ENCODE measurements around the gene MMP14.

MMP14 gene

DNA sequence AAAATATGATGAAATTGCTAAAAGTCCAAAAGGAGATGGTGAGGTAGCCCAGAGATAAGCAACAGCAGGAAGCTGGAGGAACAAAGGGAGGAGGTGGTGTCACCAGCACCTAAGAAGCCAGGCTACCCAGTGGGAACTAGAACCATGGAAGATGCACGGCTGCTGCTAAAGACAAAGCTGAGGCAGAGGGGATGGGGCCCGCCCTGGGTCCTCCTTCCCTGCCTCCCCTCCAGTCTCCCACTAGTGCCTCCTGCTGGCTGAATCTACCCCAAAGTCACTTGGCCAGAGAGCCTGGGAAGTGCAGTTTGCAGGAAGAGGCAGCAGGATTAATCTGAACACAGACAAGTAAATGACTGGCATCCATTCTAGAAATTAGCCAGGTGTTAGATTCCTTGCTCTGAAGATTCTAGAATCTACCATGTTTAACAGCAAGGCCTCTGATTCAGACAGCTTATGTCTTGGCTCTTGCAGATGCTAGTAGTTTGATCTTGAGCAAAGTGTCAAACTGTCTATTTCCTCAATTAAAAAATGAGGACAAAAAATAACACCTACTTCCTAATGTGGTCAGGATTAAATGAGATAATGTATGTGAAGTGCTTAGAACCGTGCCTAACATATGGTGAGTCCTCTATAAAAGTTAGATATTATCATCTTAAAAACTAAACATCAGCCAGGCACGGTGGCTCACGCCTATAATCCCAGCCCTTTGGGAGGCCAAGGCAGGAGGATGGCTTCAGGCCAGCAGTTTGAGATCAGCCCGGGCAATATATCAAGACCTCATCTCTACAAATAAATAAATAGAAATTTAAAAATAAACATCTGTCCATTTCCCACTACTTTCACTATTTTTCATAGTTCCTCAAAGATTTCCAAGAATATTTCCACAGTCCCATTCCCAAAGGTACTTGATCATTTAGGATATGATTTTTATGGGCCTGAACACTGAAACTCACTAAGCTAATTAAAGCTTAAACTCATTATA is 29.3 kb downstream of the MMP14 start:
- Histone ChIP-seq H3K27ac (ENCODE audit: low read length) (no peak overlapping the region), H3K79me2 (ENCODE audit: low read length) (no peaks in the 10 kb centered on the region), H3K27me3 (replicated peaks; ENCODE audit: insufficient read depth, low read length) (no peaks in the 10 kb centered on the region), H4K20me1 (ENCODE audit: insufficient read depth, low read length) (no peaks in the 10 kb centered on the region), H3F3A (ENCODE audit: insufficient read depth, low read length) (peaks cover 3% of the 10 kb centered on the region), H3K4me1 (ENCODE audit: low read length) (peaks cover 3% of the 10 kb centered on the region; the same call in 1 of the 2 replicates), H3K4me2 (ENCODE audit: low read depth, low read length) (no peak overlapping the region), H2AFZ (ENCODE audit: low read length) (no peak overlapping the region), H3K9ac (ENCODE audit: low read length) (no peak overlapping the region), H3K36me3 (replicated peaks; ENCODE audit: insufficient read depth, low read length) (no peaks in the 10 kb centered on the region), H3K9me2 (replicated peaks; ENCODE audit: insufficient read depth, low read length) (no peaks in the 10 kb centered on the region), H3K9me3 (replicated peaks; ENCODE audit: insufficient read depth, low read length) (no peaks in the 10 kb centered on the region), H3K4me3 (ENCODE audit: low read length) (no peak overlapping the region)
- TF ChIP-seq, protein P1, sequence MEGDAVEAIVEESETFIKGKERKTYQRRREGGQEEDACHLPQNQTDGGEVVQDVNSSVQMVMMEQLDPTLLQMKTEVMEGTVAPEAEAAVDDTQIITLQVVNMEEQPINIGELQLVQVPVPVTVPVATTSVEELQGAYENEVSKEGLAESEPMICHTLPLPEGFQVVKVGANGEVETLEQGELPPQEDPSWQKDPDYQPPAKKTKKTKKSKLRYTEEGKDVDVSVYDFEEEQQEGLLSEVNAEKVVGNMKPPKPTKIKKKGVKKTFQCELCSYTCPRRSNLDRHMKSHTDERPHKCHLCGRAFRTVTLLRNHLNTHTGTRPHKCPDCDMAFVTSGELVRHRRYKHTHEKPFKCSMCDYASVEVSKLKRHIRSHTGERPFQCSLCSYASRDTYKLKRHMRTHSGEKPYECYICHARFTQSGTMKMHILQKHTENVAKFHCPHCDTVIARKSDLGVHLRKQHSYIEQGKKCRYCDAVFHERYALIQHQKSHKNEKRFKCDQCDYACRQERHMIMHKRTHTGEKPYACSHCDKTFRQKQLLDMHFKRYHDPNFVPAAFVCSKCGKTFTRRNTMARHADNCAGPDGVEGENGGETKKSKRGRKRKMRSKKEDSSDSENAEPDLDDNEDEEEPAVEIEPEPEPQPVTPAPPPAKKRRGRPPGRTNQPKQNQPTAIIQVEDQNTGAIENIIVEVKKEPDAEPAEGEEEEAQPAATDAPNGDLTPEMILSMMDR (IDR thresholded peaks at IDR 0.05; ENCODE audit: low read length) = peak; percentile 15; the same call in 1 of the 2 replicates
- TF ChIP-seq EZH2 (optimal IDR thresholded peaks at IDR 0.05; ENCODE audit: low read depth, low read length) = no peak
- DNase-seq = no peak

DNA sequence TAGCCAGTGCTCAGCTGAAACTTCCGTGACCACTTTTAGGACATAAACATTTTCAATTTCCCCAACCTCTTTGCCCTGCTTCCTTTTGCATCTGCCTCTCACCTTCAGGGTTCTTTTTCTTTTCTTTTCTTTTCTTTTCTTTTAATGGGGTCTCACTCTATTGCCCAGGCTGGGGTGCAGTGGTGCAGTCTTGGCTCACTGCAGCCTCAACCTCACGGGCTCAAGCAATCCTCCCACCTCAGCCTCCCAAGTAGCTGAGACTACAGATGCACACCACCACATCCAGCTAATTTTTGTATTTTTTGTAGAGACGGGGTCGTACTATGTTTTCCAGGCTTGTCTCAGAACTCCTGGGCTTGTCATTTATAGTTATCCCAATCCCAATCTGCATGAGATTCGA is 30.5 kb downstream of the MMP14 start:
- no peak overlapping the region for H2AFZ ChIP-seq (ENCODE audit: low read length)
- H3K79me2 ChIP-seq (ENCODE audit: low read length) = no peaks in the 10 kb centered on the region
- peaks cover 10% of the 10 kb centered on the region for H3F3A ChIP-seq (ENCODE audit: insufficient read depth, low read length)
- H3K4me1 ChIP-seq (ENCODE audit: low read length) = peaks cover 3% of the 10 kb centered on the region; the same call in 1 of the 2 replicates
- H4K20me1 ChIP-seq (ENCODE audit: insufficient read depth, low read length) = no peaks in the 10 kb centered on the region
- no peak overlapping the region for H3K9ac ChIP-seq (ENCODE audit: low read length)
- no peaks in the 10 kb centered on the region for H3K9me3 ChIP-seq (replicated peaks; ENCODE audit: insufficient read depth, low read length)
- no peak overlapping the region for H3K4me2 ChIP-seq (ENCODE audit: low read depth, low read length)
- no peak for DNase-seq
- H3K9me2 ChIP-seq (replicated peaks; ENCODE audit: insufficient read depth, low read length) = no peaks in the 10 kb centered on the region
- no peak overlapping the region for H3K27ac ChIP-seq (ENCODE audit: low read length)
- H3K4me3 ChIP-seq (ENCODE audit: low read length) = no peak overlapping the region
- no peaks in the 10 kb centered on the region for H3K36me3 ChIP-seq (replicated peaks; ENCODE audit: insufficient read depth, low read length)
- TF ChIP-seq EZH2 (optimal IDR thresholded peaks at IDR 0.05; ENCODE audit: low read depth, low read length) = no peak
- TF ChIP-seq EZH2phosphoT487 (IDR thresholded peaks at IDR 0.05; ENCODE audit: low read length) = no peak
- TF ChIP-seq, protein P1 (IDR thresholded peaks at IDR 0.05; ENCODE audit: low read length) = no peak
- no peaks in the 10 kb centered on the region for H3K27me3 ChIP-seq (replicated peaks; ENCODE audit: insufficient read depth, low read length)

DNA sequence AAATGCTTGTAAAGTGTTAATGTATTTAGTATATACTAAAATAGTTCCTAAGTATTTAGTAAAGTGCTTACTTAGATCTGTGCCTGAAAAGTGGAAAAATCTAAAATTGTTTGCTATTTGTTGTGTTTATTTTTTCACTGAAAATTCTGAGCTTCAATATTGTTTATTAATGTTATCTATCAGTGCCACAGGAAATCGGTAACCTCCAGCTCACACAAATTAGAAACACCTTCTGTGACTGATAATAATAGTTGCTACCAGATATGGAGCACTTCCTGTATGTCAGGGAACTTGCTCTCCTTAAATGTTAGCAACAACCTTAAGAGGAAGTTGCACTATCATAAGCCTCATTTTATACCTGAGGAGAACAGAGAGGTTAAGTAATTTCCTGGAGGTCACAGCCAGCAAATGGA is 34.4 kb downstream of the MMP14 start:
- no peaks in the 10 kb centered on the region for H3K9me2 ChIP-seq (replicated peaks; ENCODE audit: insufficient read depth, low read length)
- H3K4me2 ChIP-seq (ENCODE audit: low read depth, low read length) = peak overlapping the region; percentile 57
- peak overlapping the region; percentile 71 for H3K4me3 ChIP-seq (ENCODE audit: low read length)
- H3K27me3 ChIP-seq (replicated peaks; ENCODE audit: insufficient read depth, low read length) = no peaks in the 10 kb centered on the region
- no peaks in the 10 kb centered on the region for H4K20me1 ChIP-seq (ENCODE audit: insufficient read depth, low read length)
- peaks cover 10% of the 10 kb centered on the region for H3K79me2 ChIP-seq (ENCODE audit: low read length)
- H2AFZ ChIP-seq (ENCODE audit: low read length) = peak overlapping the region; percentile 61; the same call in 1 of the 2 replicates
- peaks cover 10% of the 10 kb centered on the region for H3F3A ChIP-seq (ENCODE audit: insufficient read depth, low read length)
- H3K4me1 ChIP-seq (ENCODE audit: low read length) = peaks cover 3% of the 10 kb centered on the region; the same call in 1 of the 2 replicates
- no peaks in the 10 kb centered on the region for H3K9me3 ChIP-seq (replicated peaks; ENCODE audit: insufficient read depth, low read length)
- TF ChIP-seq, protein P1 (IDR thresholded peaks at IDR 0.05; ENCODE audit: low read length) = no peak
- no peak for TF ChIP-seq EZH2 (optimal IDR thresholded peaks at IDR 0.05; ENCODE audit: low read depth, low read length)
- no peak for DNase-seq
- H3K36me3 ChIP-seq (replicated peaks; ENCODE audit: insufficient read depth, low read length) = no peaks in the 10 kb centered on the region
- H3K27ac ChIP-seq (ENCODE audit: low read length) = peak overlapping the region; percentile 80
- H3K9ac ChIP-seq (ENCODE audit: low read length) = peak overlapping the region; percentile 76; the same call in 1 of the 2 replicates

Measured in MM.1S (cell line).